ENCODE data around the gene HMGB1.

DNA sequence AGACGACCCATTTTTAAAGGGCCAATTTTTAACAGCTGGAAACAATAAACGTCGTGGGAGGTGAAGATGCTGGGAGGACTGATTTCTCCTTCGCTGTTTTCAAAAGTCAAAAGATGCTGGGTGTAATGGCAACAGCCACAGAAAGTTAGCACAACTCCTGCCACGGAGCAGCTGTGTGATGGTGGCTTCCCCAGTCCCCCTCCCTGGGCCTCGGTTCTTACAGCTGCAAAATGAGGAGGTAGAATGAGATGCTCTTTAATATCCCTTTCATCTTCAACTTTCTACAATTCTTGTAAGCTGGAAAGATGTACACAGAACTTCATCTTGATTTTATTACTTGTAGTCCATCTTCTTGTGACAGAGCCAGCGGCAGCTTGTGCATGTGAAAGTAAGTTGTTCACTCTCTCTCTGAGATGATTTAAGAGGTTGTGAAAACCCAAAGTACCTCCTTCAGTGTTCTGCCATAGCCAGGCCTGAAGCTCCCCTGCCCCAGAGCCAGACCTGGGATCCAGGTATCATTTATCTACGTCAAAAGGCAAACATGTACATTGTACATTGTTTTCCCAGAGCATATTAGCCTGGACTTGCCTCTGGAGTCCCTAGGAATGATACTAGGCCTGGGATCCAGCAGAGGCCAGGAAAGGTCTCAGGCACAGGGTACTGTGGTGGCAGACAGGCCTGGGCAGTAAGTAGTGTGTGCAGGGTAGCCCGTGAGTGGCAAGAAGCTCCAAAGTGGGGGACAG lies 46.8 kb downstream of the HMGB1 start:
- TF ChIP-seq POLR2A (IDR thresholded peaks at IDR 0.05) = no peak
- TF ChIP-seq, protein P1, sequence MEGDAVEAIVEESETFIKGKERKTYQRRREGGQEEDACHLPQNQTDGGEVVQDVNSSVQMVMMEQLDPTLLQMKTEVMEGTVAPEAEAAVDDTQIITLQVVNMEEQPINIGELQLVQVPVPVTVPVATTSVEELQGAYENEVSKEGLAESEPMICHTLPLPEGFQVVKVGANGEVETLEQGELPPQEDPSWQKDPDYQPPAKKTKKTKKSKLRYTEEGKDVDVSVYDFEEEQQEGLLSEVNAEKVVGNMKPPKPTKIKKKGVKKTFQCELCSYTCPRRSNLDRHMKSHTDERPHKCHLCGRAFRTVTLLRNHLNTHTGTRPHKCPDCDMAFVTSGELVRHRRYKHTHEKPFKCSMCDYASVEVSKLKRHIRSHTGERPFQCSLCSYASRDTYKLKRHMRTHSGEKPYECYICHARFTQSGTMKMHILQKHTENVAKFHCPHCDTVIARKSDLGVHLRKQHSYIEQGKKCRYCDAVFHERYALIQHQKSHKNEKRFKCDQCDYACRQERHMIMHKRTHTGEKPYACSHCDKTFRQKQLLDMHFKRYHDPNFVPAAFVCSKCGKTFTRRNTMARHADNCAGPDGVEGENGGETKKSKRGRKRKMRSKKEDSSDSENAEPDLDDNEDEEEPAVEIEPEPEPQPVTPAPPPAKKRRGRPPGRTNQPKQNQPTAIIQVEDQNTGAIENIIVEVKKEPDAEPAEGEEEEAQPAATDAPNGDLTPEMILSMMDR (IDR thresholded peaks at IDR 0.05) = no peak
